B cell (primary cell): ENCODE data around the gene ALDH4A1. TPM values are rescaled to one million over a fixed set of nuclear protein-coding genes. Genes with fewer than 3 reads are reported as not detected.

Source experiments
- ATAC-seq: fragments of 200-7000 bp; cut with Tn5 transposase; one replicate; pipeline ENCODE4 v1.10.0; 2021; ENCODE audit warnings: low read depth, mild to moderate bottlenecking, moderate number of reproducible peaks, moderate library complexity
- CTCF ChIA-PET: fragments of 350-600 bp; sonication (Branson Sonifier 250); formaldehyde crosslinking; loops from one replicate; lab custom pipeline; 2021; ENCODE audit warnings: antibody characterized with exemption, inconsistent platforms; lab: Charles Lee
- POLR2A ChIA-PET: fragments of 350-600 bp; sonication (Branson Sonifier 250); formaldehyde crosslinking; loops from one replicate; lab custom pipeline; 2021; ENCODE audit warnings: antibody characterized with exemption; lab: Charles Lee
- DNase-seq: peaks from one replicate; pipeline ENCODE4 v3.0.0; 2013
- H2AFZ ChIP-seq: 2 replicates; pipeline ENCODE4 v1.6.1; 2012; ENCODE audit warnings: mild to moderate bottlenecking, low read depth, low read length; ENCODE audit not compliant: insufficient read depth, poor library complexity, severe bottlenecking
- H3K27ac ChIP-seq, 2 donors: 1 replicate in 1 of 2; 2 replicates in 1 of 2; pipeline ENCODE4 v1.5.1; 2012 to 2013; ENCODE audit warnings: low read length in 2 of 2, mild to moderate bottlenecking in 2 of 2, moderate library complexity in 1 of 2
- H3K27me3 ChIP-seq, 4 experiments: fragments of 200-600 bp in 1 of 4; sonication (generic) in 1 of 4; replicated peaks in 1 of 4; 1 replicate in 2 of 4; 2 replicates in 2 of 4; pipeline versions ENCODE4 v1.6.1 to v1.7.0; 2013 to 2016; ENCODE audit warnings: low read length in 3 of 4, mild to moderate bottlenecking in 2 of 4, mixed read lengths in 1 of 4, moderate library complexity in 1 of 4; ENCODE audit not compliant: insufficient read depth in 4 of 4, control insufficient read depth in 3 of 4; ENCODE audit errors: control extremely low read depth in 1 of 4
- H3K36me3 ChIP-seq, 2 experiments: replicated peaks in 1 of 2; 1 replicate in 1 of 2; 2 replicates in 1 of 2; pipeline versions ENCODE4 v1.6.1 to v1.7.1; 2013; ENCODE audit warnings: low read length in 1 of 2; ENCODE audit not compliant: insufficient read depth in 2 of 2, control insufficient read depth in 1 of 2; ENCODE audit errors: control extremely low read depth in 1 of 2, extremely low read depth in 1 of 2
- H3K4me1 ChIP-seq, 2 donors: fragments of 200-600 bp in 1 of 2; sonication (generic) in 1 of 2; 1 replicate in 1 of 2; 2 replicates in 1 of 2; pipeline versions ENCODE4 v1.5.1 to v1.6.1; 2013 to 2017; ENCODE audit warnings: low read length in 2 of 2; ENCODE audit not compliant: control insufficient read depth in 2 of 2, insufficient read depth in 2 of 2
- H3K4me2 ChIP-seq: replicated peaks from 2 replicates; pipeline ENCODE3; 2012; ENCODE audit warnings: mild to moderate bottlenecking, low read depth, low read length; ENCODE audit not compliant: poor library complexity, severe bottlenecking
- H3K4me3 ChIP-seq, 5 experiments: fragments of 200-600 bp in 1 of 5; sonication (generic) in 1 of 5; 1 replicate in 3 of 5; 2 replicates in 2 of 5; pipeline versions ENCODE4 v1.5.1 to v1.7.0; 2011 to 2016; ENCODE audit warnings: low read length in 4 of 5, mild to moderate bottlenecking in 4 of 5, low read depth in 2 of 5, control low read depth in 1 of 5, moderate library complexity in 1 of 5; ENCODE audit not compliant: insufficient read depth in 1 of 5; ENCODE audit errors: control extremely low read depth in 1 of 5, extremely low read depth in 1 of 5
- H3K79me2 ChIP-seq: fragments of 200-600 bp; sonication (generic); one replicate; pipeline ENCODE4 v1.6.0; 2016; ENCODE audit warnings: low read length; ENCODE audit not compliant: control insufficient read depth, insufficient read depth
- H3K9ac ChIP-seq: fragments of 200-600 bp; sonication (generic); 2 replicates; pipeline ENCODE4 v1.6.1; 2017; ENCODE audit warnings: mild to moderate bottlenecking, low read length, moderate library complexity
- H3K9me3 ChIP-seq, 3 donors: one replicate each; pipeline versions ENCODE4 v1.6.1 to v1.7.1; 2013; ENCODE audit warnings: low read length in 2 of 3; ENCODE audit not compliant: control insufficient read depth in 2 of 3, insufficient read depth in 1 of 3; ENCODE audit errors: control extremely low read depth in 1 of 3
- H4K20me1 ChIP-seq: 2 replicates; pipeline ENCODE4 v1.6.0; 2012; ENCODE audit warnings: mild to moderate bottlenecking, low read length; ENCODE audit not compliant: insufficient read depth, control insufficient read depth, poor library complexity, severe bottlenecking
- H3K27ac Mint-ChIP-seq: one replicate; pipeline ENCODE4 v1.8.0; 2021; ENCODE audit warnings: mixed read lengths
- H3K27me3 Mint-ChIP-seq: one replicate; pipeline ENCODE4 v1.8.0; 2021; ENCODE audit warnings: mixed read lengths
- H3K4me1 Mint-ChIP-seq: one replicate; pipeline ENCODE4 v1.8.0; 2021; ENCODE audit warnings: mixed read lengths
- H3K4me3 Mint-ChIP-seq: one replicate; pipeline ENCODE4 v1.8.0; 2021; ENCODE audit warnings: mixed read lengths
- H3K9me3 Mint-ChIP-seq: one replicate; pipeline ENCODE4 v1.8.0; 2022; ENCODE audit warnings: mixed read lengths; ENCODE audit not compliant: insufficient read depth
- CTCF ChIP-seq: fragments of 200-600 bp; IDR thresholded peaks from one replicate; pipeline ENCODE4 v1.8.0; 2022; ENCODE audit warnings: antibody characterized with exemption, mild to moderate bottlenecking
- EZH2 ChIP-seq: IDR thresholded peaks from 2 replicates; pipeline ENCODE4 v1.6.1; 2012; ENCODE audit warnings: borderline replicate concordance, low read depth, mild to moderate bottlenecking, moderate library complexity, low read length; ENCODE audit not compliant: insufficient read depth, poor library complexity, severe bottlenecking
- WGBS: methylation state at CpG from one replicate; pipeline ENCODE4 v1.1.5; 2013; ENCODE audit warnings: missing lambda C conversion rate; ENCODE audit not compliant: insufficient coverage; 5-methylcytosine and 5-hydroxymethylcytosine counted together
- intact Hi-C: fragments of 100-400 bp; cut with micrococcal nuclease; formaldehyde crosslinking; loops from one replicate; pipeline ENCODE4 v1.10.0; 2022
- polyA plus RNA-seq: library from polyadenylated mRNA; depleted of rRNA; stranded (reverse); fragments of >200 nt; gene quantifications from 2 replicates; pipeline ENCODE4 v1.2.3, GENCODE V29; 2012
- total RNA-seq, 2 donors: library from RNA; stranded (reverse); fragments of 120-200 nt in 1 of 2; gene quantifications; 1 replicate in 1 of 2; 2 replicates in 1 of 2; pipeline versions ENCODE4 v1.2.3 to v1.2.4, GENCODE V29; 2013 to 2022

The ALDH4A1 gene
- total and polyA plus RNA-seq, 2 donors (not counting 1 experiment from before 2014, with no cell fraction given): 2.7 to 3.4 TPM

GRCh38 chr1:18940303-18941020 lies 38.1 kb upstream of the ALDH4A1 start:
- peaks cover 0 to 8% of the 10 kb centered on the region in 2 experiments for H3K36me3 ChIP-seq
- TF ChIP-seq EZH2 (no peak), CTCF (no peak)
- ChIA-PET POLR2A (interaction anchor here (0.6 to 0.8 kb wide), 2 partner anchors 11 to 661 kb away, joined by 3 read pairs; no protein-coding TSS in a partner anchor), CTCF (interaction anchor here (0.9 to 3.3 kb wide), 2 partner anchors 27 to 34 kb away, joined by 3 to 14 read pairs; no protein-coding TSS in a partner anchor)
- 97% methylated on average over 7 of the region's 13 CpGs for WGBS
- H3K4me3 ChIP-seq: no peak overlapping the region
- Mint-ChIP-seq H3K4me3 (no peak overlapping the region), H3K9me3 (no peaks in the 10 kb centered on the region), H3K27me3 (no peaks in the 10 kb centered on the region), H3K4me1 (peaks cover 42% of the 10 kb centered on the region), H3K27ac (no peak overlapping the region)
- ATAC-seq (no peak), DNase-seq (no peak)
- H3K4me2 ChIP-seq: no peak overlapping the region
- H3K9me3 ChIP-seq: peaks cover 0 to 4% (median 0%) of the 10 kb centered on the region in 3 donors
- H4K20me1 ChIP-seq: peaks cover 100% of the 10 kb centered on the region
- H3K9ac ChIP-seq: no peak overlapping the region
- H3K27ac ChIP-seq: no peak overlapping the region
- H3K79me2 ChIP-seq: peaks cover 98% of the 10 kb centered on the region
- intact Hi-C loops: no loop called here
- peaks cover 12 to 30% of the 10 kb centered on the region in 2 donors for H3K4me1 ChIP-seq
- no peaks in the 10 kb centered on the region for H3K27me3 ChIP-seq
- no peak overlapping the region for H2AFZ ChIP-seq
